ENCODE data around the gene SOX6.

The SOX6 gene

DNA sequence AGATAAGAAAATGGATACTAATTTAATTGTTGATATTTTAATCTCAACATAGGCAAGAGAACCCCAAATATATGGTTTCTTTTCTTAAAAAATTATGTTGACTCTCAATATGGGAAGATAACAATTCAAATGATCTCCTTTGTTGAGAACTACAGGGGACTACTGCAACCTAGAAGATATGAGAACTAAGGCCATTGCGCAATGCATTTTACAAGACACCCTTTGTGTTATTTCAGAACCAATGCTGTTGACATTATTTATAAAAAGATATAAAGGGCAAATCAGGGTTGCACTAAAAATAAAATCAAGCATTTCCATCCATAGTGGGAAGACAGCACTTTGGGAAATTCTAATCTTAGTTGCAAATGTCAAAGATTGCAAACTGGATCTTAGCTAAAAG, 322.3 kb downstream of the SOX6 start:
- no peak overlapping the region for H3K4me2 ChIP-seq (ENCODE audit: low read depth, low read length, poor library complexity, severe bottlenecking)
- no peak overlapping the region for H3K9ac ChIP-seq (ENCODE audit: low read depth, low read length, poor library complexity, severe bottlenecking)
- H3K9me2 ChIP-seq (replicated peaks; ENCODE audit: low read depth, low read length) = no peaks in the 10 kb centered on the region
- no peaks in the 10 kb centered on the region for H3F3A ChIP-seq (ENCODE audit: low read depth)
- no peaks in the 10 kb centered on the region for H3K27me3 ChIP-seq (ENCODE audit: insufficient read depth, low read length, poor library complexity, severe bottlenecking)
- H3K4me1 ChIP-seq (ENCODE audit: insufficient read depth, low read length, poor library complexity, severe bottlenecking) = peaks cover 3% of the 10 kb centered on the region
- no peaks in the 10 kb centered on the region for H3K36me3 ChIP-seq (ENCODE audit: insufficient read depth, low read length)
- TF ChIP-seq EZH2phosphoT487 (IDR thresholded peaks at IDR 0.05; ENCODE audit: borderline replicate concordance) (no peak), CTCF (conservative IDR thresholded peaks at IDR 0.05; ENCODE audit: low read length) (no peak)
- no peaks in the 10 kb centered on the region for H3K9me3 ChIP-seq (ENCODE audit: insufficient read depth, low read depth, low read length)
- no peaks in the 10 kb centered on the region for H3K79me2 ChIP-seq (ENCODE audit: insufficient read depth, low read length)
- H2AFZ ChIP-seq (ENCODE audit: low read length) = no peak overlapping the region
- H4K20me1 ChIP-seq (ENCODE audit: insufficient read depth, low read length, poor library complexity, severe bottlenecking) = no peaks in the 10 kb centered on the region
- no peak overlapping the region for H3K4me3 ChIP-seq (ENCODE audit: low read length, poor library complexity, severe bottlenecking)

- Histone ChIP-seq H3K9me2 (replicated peaks; ENCODE audit: low read depth, low read length) (no peaks in the 10 kb centered on the region), H3K79me2 (ENCODE audit: insufficient read depth, low read length) (no peaks in the 10 kb centered on the region), H3K9me3 (ENCODE audit: insufficient read depth, low read depth, low read length) (no peaks in the 10 kb centered on the region), H3K4me2 (ENCODE audit: low read depth, low read length, poor library complexity, severe bottlenecking) (no peak overlapping the region), H3K27me3 (ENCODE audit: insufficient read depth, low read length, poor library complexity, severe bottlenecking) (no peaks in the 10 kb centered on the region), H3K36me3 (ENCODE audit: insufficient read depth, low read length) (no peaks in the 10 kb centered on the region), H3K4me1 (ENCODE audit: insufficient read depth, low read length, poor library complexity, severe bottlenecking) (no peaks in the 10 kb centered on the region), H2AFZ (ENCODE audit: low read length) (no peak overlapping the region), H3K9ac (ENCODE audit: low read depth, low read length, poor library complexity, severe bottlenecking) (no peak overlapping the region), H3K4me3 (ENCODE audit: low read length, poor library complexity, severe bottlenecking) (no peak overlapping the region), H4K20me1 (ENCODE audit: insufficient read depth, low read length, poor library complexity, severe bottlenecking) (no peaks in the 10 kb centered on the region), H3F3A (ENCODE audit: low read depth) (no peaks in the 10 kb centered on the region)
- no peak for TF ChIP-seq CTCF (conservative IDR thresholded peaks at IDR 0.05; ENCODE audit: low read length)
- TF ChIP-seq EZH2phosphoT487 (IDR thresholded peaks at IDR 0.05; ENCODE audit: borderline replicate concordance) = no peak
Measured at GRCh38 chr11:16032974-16033373, 323.4 kb downstream of the SOX6 start.

GRCh38 chr11:16031210-16031609, 325.1 kb downstream of the SOX6 start:
- Histone ChIP-seq H3F3A (ENCODE audit: low read depth) (no peaks in the 10 kb centered on the region), H4K20me1 (ENCODE audit: insufficient read depth, low read length, poor library complexity, severe bottlenecking) (no peaks in the 10 kb centered on the region), H3K36me3 (ENCODE audit: insufficient read depth, low read length) (no peaks in the 10 kb centered on the region), H3K27me3 (ENCODE audit: insufficient read depth, low read length, poor library complexity, severe bottlenecking) (no peaks in the 10 kb centered on the region), H3K4me2 (ENCODE audit: low read depth, low read length, poor library complexity, severe bottlenecking) (no peak overlapping the region), H3K4me1 (ENCODE audit: insufficient read depth, low read length, poor library complexity, severe bottlenecking) (no peaks in the 10 kb centered on the region), H3K9me3 (ENCODE audit: insufficient read depth, low read depth, low read length) (no peaks in the 10 kb centered on the region), H2AFZ (ENCODE audit: low read length) (no peak overlapping the region), H3K9me2 (replicated peaks; ENCODE audit: low read depth, low read length) (no peaks in the 10 kb centered on the region), H3K79me2 (ENCODE audit: insufficient read depth, low read length) (no peaks in the 10 kb centered on the region), H3K4me3 (ENCODE audit: low read length, poor library complexity, severe bottlenecking) (no peak overlapping the region), H3K9ac (ENCODE audit: low read depth, low read length, poor library complexity, severe bottlenecking) (no peak overlapping the region)
- TF ChIP-seq CTCF (conservative IDR thresholded peaks at IDR 0.05; ENCODE audit: low read length) (no peak), EZH2phosphoT487 (IDR thresholded peaks at IDR 0.05; ENCODE audit: borderline replicate concordance) (no peak)

Data from Loucy (cell line).